GM12892 (cell line): ENCODE measurements around the gene KRTAP5-6.

Experiments used
- POLR2A ChIP-seq: IDR thresholded peaks from 2 replicates; pipeline ENCODE4 v1.6.1; 2011; ENCODE audit warnings: low read depth, low read length, control low read depth
- POLR2AphosphoS5 ChIP-seq: IDR thresholded peaks from 2 replicates; pipeline ENCODE4 v1.6.1; 2011; ENCODE audit warnings: low read depth, low read length, control low read depth
- TAF1 ChIP-seq: IDR thresholded peaks from 2 replicates; pipeline ENCODE4 v1.6.1; 2011; ENCODE audit warnings: low read depth, mild to moderate bottlenecking, control low read depth, low read length, borderline replicate concordance

DNA sequence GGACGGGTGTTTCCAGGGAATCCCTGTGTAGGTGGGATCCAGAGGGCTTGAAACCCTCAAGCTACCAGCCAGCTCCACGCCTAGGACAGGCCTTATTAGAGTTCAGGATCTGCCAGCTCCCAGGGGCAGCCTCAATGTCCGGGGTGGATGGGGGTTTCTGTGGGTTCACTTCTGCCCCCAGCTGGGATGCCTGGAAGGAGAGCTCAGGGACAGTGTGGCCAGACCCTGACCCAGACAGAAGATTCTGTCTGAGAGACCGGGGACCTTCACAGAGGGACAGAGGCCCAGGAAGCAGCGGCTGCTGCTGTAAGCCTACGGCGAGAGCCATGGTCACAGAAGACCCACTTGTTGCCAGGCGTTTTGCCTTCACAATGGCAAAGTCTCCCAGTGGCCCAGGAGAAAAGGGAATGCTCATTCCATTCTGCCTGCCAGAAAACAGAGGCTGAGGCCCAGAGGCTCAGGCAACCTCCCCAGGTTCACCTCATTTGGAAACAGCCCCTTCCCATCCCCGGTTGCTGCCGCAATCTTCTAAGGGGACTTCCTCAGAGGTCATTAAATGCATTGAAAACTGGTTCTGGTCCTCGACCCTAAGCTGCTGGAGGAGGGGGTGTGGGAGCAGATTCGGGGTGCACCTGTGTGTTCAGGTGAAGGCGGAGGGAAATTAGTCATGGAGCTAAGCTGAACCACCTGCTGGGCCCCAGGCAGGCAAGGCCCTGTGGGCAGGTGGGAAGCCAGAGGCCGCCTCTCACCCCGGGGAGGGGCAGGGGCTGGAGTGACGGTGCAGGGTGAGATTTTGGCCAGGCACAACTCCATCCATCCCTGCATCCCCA lies 4.9 kb upstream of the KRTAP5-6 start:
- TF ChIP-seq POLR2A (no peak), POLR2AphosphoS5 (no peak), TAF1 (no peak)
